A204.1 (cell line): ENCODE data around the gene WNK3.
"Not testable (repeated sequence)": the region's sequence is repeated elsewhere in the genome, so short reads cannot be mapped to it uniquely, and the experiment has no call there.

Source experiments
- FAIRE-seq: peaks from 2 replicates; lab custom pipeline; 2012; peaks lifted over from hg19 to GRCh38; lab: Jason Lieb, UNC

The WNK3 gene

GRCh38 chrX:54357414-54358377, at the start of gene WNK3:
Gene WNK3, minus strand, starts transcription at chrX:54358046.
- FAIRE-seq: no peak

GRCh38 chrX:54407266-54407665, 49.4 kb upstream of the WNK3 start:
- FAIRE-seq: no peak

GRCh38 chrX:54397113-54397512, 39.3 kb upstream of the WNK3 start:
- no peak for FAIRE-seq

GRCh38 chrX:54386314-54386713, 28.5 kb upstream of the WNK3 start:
- no peak for FAIRE-seq

- not testable (repeated sequence) for FAIRE-seq
Measured at GRCh38 chrX:54384661-54385060, 26.8 kb upstream of the WNK3 start.

GRCh38 chrX:54359408-54359807, 1.6 kb upstream of the WNK3 start:
- FAIRE-seq: no peak

GRCh38 chrX:54358424-54359211, 772 bp upstream of the WNK3 start:
- FAIRE-seq: no peak

GRCh38 chrX:54352677-54353076, 5.2 kb downstream of the WNK3 start:
- no peak for FAIRE-seq

- not testable (repeated sequence) for FAIRE-seq
Measured at GRCh38 chrX:54337383-54337782, 20.5 kb downstream of the WNK3 start.

GRCh38 chrX:54325077-54325476, 32.8 kb downstream of the WNK3 start:
- FAIRE-seq: no peak

GRCh38 chrX:54320067-54320466, 37.8 kb downstream of the WNK3 start:
- FAIRE-seq: peak; percentile 9

- FAIRE-seq: no peak
Measured at GRCh38 chrX:54306379-54306778, 51.5 kb downstream of the WNK3 start.

GRCh38 chrX:54301516-54301915, 56.3 kb downstream of the WNK3 start:
- no peak for FAIRE-seq

GRCh38 chrX:54294306-54294705, 63.5 kb downstream of the WNK3 start:
- no peak for FAIRE-seq

GRCh38 chrX:54292755-54293154, 65.1 kb downstream of the WNK3 start:
- no peak for FAIRE-seq

- FAIRE-seq: no peak
Measured at GRCh38 chrX:54291758-54292157, 66.1 kb downstream of the WNK3 start.

- FAIRE-seq: no peak
Measured at GRCh38 chrX:54288968-54289367, 68.9 kb downstream of the WNK3 start.

- FAIRE-seq: no peak
Measured at GRCh38 chrX:54288277-54288676, 69.6 kb downstream of the WNK3 start.

- no peak for FAIRE-seq
Measured at GRCh38 chrX:54281676-54282075, 76.2 kb downstream of the WNK3 start.

- no peak for FAIRE-seq
Measured at GRCh38 chrX:54280466-54280865, 77.4 kb downstream of the WNK3 start.

- FAIRE-seq: no peak
Measured at GRCh38 chrX:54271664-54272063, 86.2 kb downstream of the WNK3 start.

- FAIRE-seq: peak; percentile 85
Measured at GRCh38 chrX:54248309-54248708, 109.5 kb downstream of the WNK3 start.

GRCh38 chrX:54246866-54247265, 111.0 kb downstream of the WNK3 start:
- no peak for FAIRE-seq
